Measurements from ENCODE around the gene SSR4.

SSR4 gene

GRCh38 chrX:153794897-153795816, 689 bp downstream of the SSR4 start:
- Histone ChIP-seq H3K4me3 (peak overlapping the region; percentile 83), H3K27ac (peak overlapping the region; percentile 63 to 96)
- no peak for DNase-seq (ENCODE audit: low spot score)
- TF ChIP-seq CTCF (IDR thresholded peaks at IDR 0.05), result no peak

- TF ChIP-seq CTCF (IDR thresholded peaks at IDR 0.05), result no peak
Measured at GRCh38 chrX:153797415-153798015, 3.0 kb downstream of the SSR4 start.

GRCh38 chrX:153799326-153799725, 4.9 kb downstream of the SSR4 start:
- TF ChIP-seq CTCF (IDR thresholded peaks at IDR 0.05), result no peak
- Histone ChIP-seq H3K4me3 (no peak overlapping the region), H3K27ac (peak overlapping the region in 1 of 2 donors; percentile 72)
- no peak for DNase-seq (ENCODE audit: low spot score)

More at GRCh38 chrX:153797415-153798015, 3.0 kb downstream of the SSR4 start:
- no peak for DNase-seq (ENCODE audit: low spot score)
- Histone ChIP-seq H3K27ac (no peak overlapping the region), H3K4me3 (no peak overlapping the region)

GRCh38 chrX:153800177-153800722, 5.8 kb downstream of the SSR4 start:
- no peak for TF ChIP-seq CTCF (IDR thresholded peaks at IDR 0.05)
- DNase-seq (ENCODE audit: low spot score), result no peak
- peak overlapping the region; percentile 60 to 72 for H3K27ac ChIP-seq
- H3K4me3 ChIP-seq, result no peak overlapping the region

- Histone ChIP-seq H3K27ac (peak overlapping the region; percentile 13 to 72), H3K4me3 (no peak overlapping the region)
- no peak for TF ChIP-seq CTCF (IDR thresholded peaks at IDR 0.05)
- DNase-seq (ENCODE audit: low spot score), result no peak
Measured at GRCh38 chrX:153800746-153801145, 6.3 kb downstream of the SSR4 start.

GRCh38 chrX:153801669-153802068, 7.2 kb downstream of the SSR4 start:
- DNase-seq (ENCODE audit: low spot score), result no peak
- no peak overlapping the region for H3K4me3 ChIP-seq
- H3K27ac ChIP-seq, result peak overlapping the region in 1 of 2 donors; percentile 72
- TF ChIP-seq CTCF (IDR thresholded peaks at IDR 0.05), result no peak

All from coronary artery (tissue), 2 donors.